Measurements from ENCODE around the gene KLC3.
"Not testable (repeated sequence)": the region's sequence is repeated elsewhere in the genome, so short reads cannot be mapped to it uniquely, and the experiment has no call there.

KLC3 gene

GRCh38 chr19:45340232-45340898 is at the start of gene KLC3:
TSS of gene KLC3 (plus strand) at chr19:45340750. CDS start at chr19:45345542, 4,792 bp downstream.
- DNase-seq (ENCODE audit: low read depth in 2 of 2) = no peak

- DNase-seq (ENCODE audit: low read depth in 2 of 2) = no peak
Measured at GRCh38 chr19:45291834-45292233, 48.7 kb upstream of the KLC3 start.

GRCh38 chr19:45293682-45294081 is 46.9 kb upstream of the KLC3 start:
- no peak for DNase-seq (ENCODE audit: low read depth in 2 of 2)

- no peak for DNase-seq (ENCODE audit: low read depth in 2 of 2)
Measured at GRCh38 chr19:45294291-45295029, 46.1 kb upstream of the KLC3 start.

DNA sequence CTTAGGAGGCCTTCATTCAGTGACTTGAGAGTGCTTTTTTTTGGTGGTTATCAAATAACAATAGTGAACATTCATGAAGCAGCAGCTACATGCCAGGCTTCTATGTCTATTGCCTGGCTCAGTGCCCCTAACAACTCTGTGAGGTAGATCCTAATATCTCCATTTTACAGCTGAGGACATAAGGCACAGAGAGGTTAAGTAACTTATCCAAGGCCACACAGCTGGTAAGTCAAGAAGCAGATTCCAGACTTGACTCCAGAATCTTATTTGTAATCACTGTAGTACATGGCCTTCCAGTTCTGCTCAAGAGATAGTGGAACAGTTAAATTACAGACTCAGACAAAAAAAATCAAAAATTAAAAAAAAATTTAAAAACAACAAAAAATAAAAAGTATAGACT is 44.7 kb upstream of the KLC3 start:
- DNase-seq (ENCODE audit: low read depth in 2 of 2) = no peak

GRCh38 chr19:45296355-45296754 is 44.2 kb upstream of the KLC3 start:
- DNase-seq (ENCODE audit: low read depth in 2 of 2) = no peak

- no peak for DNase-seq (ENCODE audit: low read depth in 2 of 2)
Measured at GRCh38 chr19:45297674-45298073, 42.9 kb upstream of the KLC3 start.

- DNase-seq (ENCODE audit: low read depth in 2 of 2) = no peak
Measured at GRCh38 chr19:45298264-45298663, 42.3 kb upstream of the KLC3 start.

DNA sequence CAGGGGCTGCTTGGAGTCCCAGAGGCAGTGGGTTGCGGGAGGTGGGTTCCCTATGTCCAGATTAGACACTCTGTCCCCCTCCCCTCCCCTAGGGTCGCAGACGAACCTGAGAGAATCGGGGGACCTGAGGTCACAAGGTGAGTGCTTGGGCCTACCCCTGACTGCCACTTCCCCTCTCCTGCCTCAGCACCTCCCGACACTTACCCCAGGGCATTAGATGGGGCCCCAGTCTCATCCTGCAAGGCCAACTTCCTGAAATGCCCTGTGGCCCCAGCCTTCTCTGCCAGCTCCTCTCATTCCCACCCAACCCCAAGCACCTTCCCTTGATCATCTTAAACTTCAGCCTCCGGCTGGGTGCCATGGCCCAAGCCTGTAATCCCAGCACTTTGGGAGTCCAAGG is 40.8 kb upstream of the KLC3 start:
- no peak for DNase-seq (ENCODE audit: low read depth in 2 of 2)

GRCh38 chr19:45302416-45302815 is 38.1 kb upstream of the KLC3 start:
- no peak for DNase-seq (ENCODE audit: low read depth in 2 of 2)

DNA sequence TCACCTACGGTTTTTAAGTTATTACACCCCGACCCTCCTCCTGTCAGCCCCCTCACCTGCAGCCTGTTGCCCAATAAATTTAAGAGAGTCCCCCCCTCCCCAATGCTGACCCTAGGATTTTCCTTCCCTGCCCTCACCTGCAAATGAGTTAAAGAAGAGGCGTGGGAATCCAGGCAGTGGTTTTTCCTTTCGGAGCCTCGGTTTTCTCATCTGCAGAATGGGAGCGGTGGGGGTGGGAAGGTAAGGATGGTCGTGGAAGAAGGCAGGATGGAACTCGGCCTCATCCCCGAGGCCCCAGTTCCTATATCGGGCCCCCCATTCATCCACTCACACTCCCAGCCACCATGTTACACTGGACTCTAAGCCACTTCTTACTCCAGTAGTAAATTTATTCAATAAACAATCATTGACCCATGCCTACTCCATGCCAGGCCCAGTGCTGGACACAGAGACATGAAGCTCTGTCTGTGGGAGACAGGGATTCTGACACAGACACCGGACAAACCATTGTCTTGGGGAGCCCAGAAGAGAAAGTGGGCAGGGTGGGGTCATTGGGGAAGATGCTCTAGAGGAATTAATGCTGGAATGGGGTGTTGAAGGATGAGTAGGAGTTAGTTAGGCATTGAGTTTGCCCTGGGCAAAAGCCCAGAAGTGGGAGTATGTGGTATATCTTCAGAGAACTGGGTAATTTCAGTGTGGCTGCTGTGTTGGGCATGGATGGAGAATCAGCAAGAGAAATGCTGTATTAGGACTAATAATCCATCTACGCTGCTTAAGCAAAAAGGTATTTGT is 37.1 kb upstream of the KLC3 start:
- DNase-seq (ENCODE audit: low read depth in 2 of 2) = no peak

DNA sequence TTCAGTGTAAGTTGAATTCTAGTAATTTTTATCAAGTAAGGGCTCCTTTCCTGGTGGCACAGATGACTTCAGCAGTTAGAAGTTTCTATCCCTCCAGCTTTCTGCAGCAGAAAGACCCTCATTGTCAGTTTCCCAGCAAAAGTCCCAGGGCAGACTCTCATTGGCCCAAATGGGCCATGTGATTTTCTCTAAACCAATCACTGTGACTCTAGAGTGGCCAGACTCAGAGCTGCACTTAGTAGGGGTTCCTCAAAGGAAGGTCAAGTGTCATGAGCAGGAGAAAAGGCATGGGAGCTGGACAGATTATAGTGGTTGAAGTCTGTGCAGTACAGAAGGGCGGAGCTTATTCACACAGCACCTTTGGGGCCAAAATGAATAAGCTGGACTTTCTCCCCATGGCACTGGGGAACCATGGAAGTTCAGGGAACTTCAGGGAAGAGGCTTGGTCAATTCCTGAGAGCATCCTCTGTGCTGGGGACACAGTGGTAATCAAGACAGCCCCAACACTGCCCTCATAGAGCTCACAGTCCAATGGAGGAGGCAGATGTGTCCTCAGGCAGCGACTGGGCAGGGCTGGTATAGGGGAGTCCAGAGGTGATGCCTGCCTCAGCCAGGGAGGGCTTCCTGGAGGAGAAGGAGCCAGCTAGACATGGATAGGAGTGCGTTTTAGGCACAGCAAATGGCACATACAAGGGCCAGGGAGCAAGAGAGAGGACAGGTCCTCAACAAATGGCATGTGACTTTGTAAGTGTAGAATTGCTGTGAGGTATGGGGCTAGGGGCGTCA is 36.2 kb upstream of the KLC3 start:
- DNase-seq (ENCODE audit: low read depth in 2 of 2) = no peak

DNA sequence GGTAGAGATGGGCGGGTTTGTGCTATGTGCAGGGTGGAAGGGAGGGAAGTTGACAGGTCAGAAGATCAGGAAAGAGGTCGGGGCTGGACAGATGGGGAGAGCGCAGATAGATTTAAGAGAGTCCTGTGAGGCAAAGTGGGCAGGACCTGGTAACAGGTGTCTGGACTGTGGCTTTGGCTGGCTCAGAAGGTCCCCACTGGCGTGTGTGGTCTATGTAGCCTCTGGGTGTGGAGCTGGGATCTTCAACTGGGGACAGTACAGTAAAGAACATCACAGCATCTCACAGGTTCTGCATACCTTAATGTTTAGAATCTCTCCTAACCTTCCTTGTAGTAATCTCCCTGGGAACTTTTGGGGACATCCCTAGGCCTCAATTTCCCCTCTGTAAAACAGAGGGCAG is 35.5 kb upstream of the KLC3 start:
- DNase-seq (ENCODE audit: low read depth in 2 of 2) = no peak

DNA sequence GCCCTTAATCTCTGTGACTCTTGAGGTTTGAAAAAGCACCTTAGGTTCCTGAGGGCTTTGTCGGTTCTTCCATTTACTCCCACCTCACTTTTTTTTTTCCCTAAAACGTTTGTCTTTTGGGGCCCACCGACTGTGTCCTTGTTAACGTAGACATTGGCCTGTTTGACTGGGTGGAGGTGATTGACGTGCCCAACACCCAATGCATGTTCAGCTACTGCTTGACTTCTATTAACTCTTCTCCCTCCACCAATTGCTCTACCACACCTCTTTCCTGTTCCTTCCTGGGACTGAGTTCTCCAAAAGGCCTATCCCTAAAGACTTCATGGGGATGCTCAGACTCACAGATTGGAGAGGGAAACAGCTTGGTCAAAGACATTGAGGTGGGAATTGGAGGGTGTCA is 35.1 kb upstream of the KLC3 start:
- no peak for DNase-seq (ENCODE audit: low read depth in 2 of 2)

GRCh38 chr19:45306040-45306439 is 34.5 kb upstream of the KLC3 start:
- DNase-seq (ENCODE audit: low read depth in 2 of 2) = no peak

- no peak for DNase-seq (ENCODE audit: low read depth in 2 of 2)
Measured at GRCh38 chr19:45306518-45307027, 34.0 kb upstream of the KLC3 start.

DNA sequence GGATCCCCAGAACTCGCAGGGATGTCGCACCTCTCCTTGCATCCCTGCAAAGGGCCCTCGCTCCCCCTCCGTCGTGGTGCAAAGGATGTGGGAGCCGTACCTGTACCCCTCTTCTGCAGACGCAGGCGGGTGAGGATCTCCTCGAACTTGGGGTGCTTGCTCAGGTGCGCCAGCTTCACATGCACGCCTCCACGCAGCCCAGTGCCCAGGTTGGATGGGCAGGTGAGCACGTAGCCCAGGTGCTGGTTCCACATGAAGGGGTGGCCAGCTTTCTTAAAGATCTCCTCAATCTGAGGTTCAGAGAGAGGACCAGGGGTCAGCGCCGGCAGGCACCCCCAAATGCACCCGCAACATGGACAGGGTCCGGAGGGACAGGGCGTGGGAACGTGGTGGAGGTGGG is 33.2 kb upstream of the KLC3 start:
- DNase-seq (ENCODE audit: low read depth in 2 of 2) = no peak

DNA sequence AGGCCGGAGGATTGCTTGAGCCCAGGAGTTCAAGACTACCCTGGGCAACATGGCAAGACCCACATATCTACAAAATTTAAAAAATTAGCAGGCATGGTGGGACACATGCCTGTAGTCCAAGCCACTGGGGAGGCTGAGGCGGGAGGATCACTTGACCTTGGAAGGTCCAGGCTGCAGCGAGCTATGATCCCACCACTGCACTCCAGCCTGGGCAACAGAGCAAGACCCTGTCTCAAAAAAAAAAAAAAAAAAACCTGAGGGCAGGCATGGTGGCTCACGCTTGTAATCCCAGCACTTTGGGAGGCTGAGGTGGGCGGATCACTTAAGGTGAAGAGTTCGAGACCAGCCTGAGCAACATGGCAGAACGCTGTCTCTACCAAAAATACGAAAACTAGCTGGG is 31.2 kb upstream of the KLC3 start:
- DNase-seq (ENCODE audit: low read depth in 2 of 2) = not testable (repeated sequence)

DNA sequence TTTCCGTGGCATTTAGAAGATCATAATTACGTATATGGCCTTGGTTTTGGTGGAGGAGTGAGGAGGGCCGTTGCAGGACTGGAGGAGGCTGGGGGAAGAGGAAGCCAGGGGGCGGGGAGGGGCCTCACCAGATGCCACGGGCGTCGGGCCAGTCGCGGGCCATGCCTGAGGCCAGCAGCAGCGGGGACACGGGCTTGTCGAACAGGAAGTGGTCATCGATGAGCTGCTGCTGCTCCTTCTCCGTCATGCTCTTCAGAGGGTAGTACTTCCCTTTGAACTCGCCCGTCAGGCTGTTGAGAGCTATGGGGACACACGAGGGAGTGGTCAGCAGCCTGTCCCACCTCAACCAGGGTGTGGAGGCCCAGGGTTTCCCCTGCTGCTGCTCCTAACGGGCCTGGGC is 28.9 kb upstream of the KLC3 start:
- no peak for DNase-seq (ENCODE audit: low read depth in 2 of 2)

- not testable (repeated sequence) for DNase-seq (ENCODE audit: low read depth in 2 of 2)
Measured at GRCh38 chr19:45312285-45312684, 28.3 kb upstream of the KLC3 start.

- DNase-seq (ENCODE audit: low read depth in 2 of 2) = no peak
Measured at GRCh38 chr19:45314708-45315245, 25.8 kb upstream of the KLC3 start.
